PC-3 (cell line): Measurements from ENCODE around the gene ERFE.

ENCODE experiments used
- EZH2 ChIP-seq: fragments of 300-600 bp; sonication (generic); IDR thresholded peaks from one replicate; pipeline ENCODE4 v1.6.1; 2017; ENCODE audit warnings: antibody characterized with exemption, mild to moderate bottlenecking, low read length; ENCODE audit not compliant: unreplicated experiment
- TF ChIP-seq, protein P1 (sequence below): fragments of 300-600 bp; sonication (generic); conservative IDR thresholded peaks from 2 replicates; pipeline ENCODE4 v1.5.1; 2017; ENCODE audit warnings: antibody characterized with exemption, low read depth, mild to moderate bottlenecking, low read length

DNA sequence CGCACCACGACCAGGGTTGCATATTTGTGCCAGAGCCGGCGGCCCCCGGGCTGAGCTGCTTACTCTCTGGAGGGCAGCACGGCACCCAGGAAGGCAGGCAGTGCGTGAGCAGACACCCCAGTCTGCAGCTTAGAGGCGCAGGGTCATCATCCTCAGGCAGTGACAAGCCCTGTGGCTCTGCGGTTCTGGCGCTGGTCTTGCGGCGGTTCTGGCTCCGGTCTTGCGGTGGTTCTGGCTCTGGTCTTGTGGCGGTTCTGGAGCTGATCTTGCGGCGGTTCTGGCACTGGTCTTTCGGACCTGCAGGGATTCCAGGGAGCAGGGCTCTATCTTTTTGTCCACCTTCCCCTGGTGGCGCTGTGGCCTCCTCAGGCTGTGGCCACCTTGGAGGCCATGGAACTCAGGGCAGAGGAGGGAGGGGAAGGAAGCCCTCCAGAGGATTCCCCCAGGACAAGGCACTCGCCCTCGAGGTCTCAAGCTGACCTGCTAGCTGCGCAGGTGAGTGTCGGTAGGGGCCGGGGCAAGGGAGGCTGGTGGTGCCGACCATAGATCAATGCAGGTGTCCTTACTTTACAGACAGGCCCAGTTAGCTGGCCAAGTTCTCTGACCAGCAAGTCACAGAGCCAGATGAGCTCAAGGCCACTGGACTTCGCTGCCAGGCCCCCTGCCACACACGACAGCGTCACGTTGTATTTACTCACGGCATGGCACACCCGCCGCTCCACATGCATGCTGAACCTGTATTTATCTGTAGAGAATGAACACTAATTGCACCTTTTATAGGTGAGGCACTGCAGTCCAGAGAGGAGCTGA lies 43.7 kb upstream of the ERFE start:
- TF ChIP-seq, protein P1, sequence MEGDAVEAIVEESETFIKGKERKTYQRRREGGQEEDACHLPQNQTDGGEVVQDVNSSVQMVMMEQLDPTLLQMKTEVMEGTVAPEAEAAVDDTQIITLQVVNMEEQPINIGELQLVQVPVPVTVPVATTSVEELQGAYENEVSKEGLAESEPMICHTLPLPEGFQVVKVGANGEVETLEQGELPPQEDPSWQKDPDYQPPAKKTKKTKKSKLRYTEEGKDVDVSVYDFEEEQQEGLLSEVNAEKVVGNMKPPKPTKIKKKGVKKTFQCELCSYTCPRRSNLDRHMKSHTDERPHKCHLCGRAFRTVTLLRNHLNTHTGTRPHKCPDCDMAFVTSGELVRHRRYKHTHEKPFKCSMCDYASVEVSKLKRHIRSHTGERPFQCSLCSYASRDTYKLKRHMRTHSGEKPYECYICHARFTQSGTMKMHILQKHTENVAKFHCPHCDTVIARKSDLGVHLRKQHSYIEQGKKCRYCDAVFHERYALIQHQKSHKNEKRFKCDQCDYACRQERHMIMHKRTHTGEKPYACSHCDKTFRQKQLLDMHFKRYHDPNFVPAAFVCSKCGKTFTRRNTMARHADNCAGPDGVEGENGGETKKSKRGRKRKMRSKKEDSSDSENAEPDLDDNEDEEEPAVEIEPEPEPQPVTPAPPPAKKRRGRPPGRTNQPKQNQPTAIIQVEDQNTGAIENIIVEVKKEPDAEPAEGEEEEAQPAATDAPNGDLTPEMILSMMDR = no peak
- no peak for TF ChIP-seq EZH2
